WTC11 (cell line): ENCODE results near the gene LDLRAD2. TPM values are rescaled to one million over a fixed set of nuclear protein-coding genes. Genes with fewer than 3 reads are reported as not detected.

Experiments used
- ATAC-seq: fragments of 200-7000 bp; cut with Tn5 transposase; 2 replicates; pipeline ENCODE4 v1.10.0; 2021; ENCODE audit warnings: mild to moderate bottlenecking, moderate library complexity
- CTCF ChIA-PET: fragments of 300-600 bp; sonication (Branson Sonifier 250); formaldehyde crosslinking; loops from one replicate; lab custom pipeline; 2021; ENCODE audit warnings: antibody characterized with exemption; lab: Charles Lee
- POLR2A ChIA-PET: fragments of 350-600 bp; sonication (Branson Sonifier 250); formaldehyde crosslinking; loops from one replicate; lab custom pipeline; 2021; ENCODE audit warnings: antibody characterized with exemption; lab: Charles Lee
- DNase-seq: peaks from one replicate; pipeline ENCODE4 v3.0.0; 2021; ENCODE audit warnings: low spot score
- H3K27ac Mint-ChIP-seq: 2 replicates; pipeline ENCODE4 v1.8.0; 2021; ENCODE audit warnings: mixed read lengths
- H3K27me3 Mint-ChIP-seq: 2 replicates; pipeline ENCODE4 v1.8.0; 2021; ENCODE audit warnings: low read depth, mild to moderate bottlenecking, moderate library complexity, mixed read lengths
- H3K36me3 Mint-ChIP-seq: 2 replicates; pipeline ENCODE4 v1.8.0; 2021; ENCODE audit warnings: mixed read lengths
- H3K4me1 Mint-ChIP-seq: 2 replicates; pipeline ENCODE4 v1.8.0; 2022; ENCODE audit warnings: mixed read lengths
- H3K4me3 Mint-ChIP-seq: 2 replicates; pipeline ENCODE4 v1.8.0; 2021; ENCODE audit warnings: mild to moderate bottlenecking, moderate library complexity, mixed read lengths
- H3K9me3 Mint-ChIP-seq: 2 replicates; pipeline ENCODE4 v1.8.0; 2021; ENCODE audit warnings: mixed read lengths
- ATF1 ChIP-seq: sonication (generic); formaldehyde crosslinking; IDR thresholded peaks from 2 replicates; pipeline ENCODE4 v1.8.1; 2023; ENCODE audit warnings: mild to moderate bottlenecking, moderate library complexity, missing genetic modification reagents
- CREM ChIP-seq: sonication (generic); formaldehyde crosslinking; IDR thresholded peaks from 2 replicates; pipeline ENCODE4 v1.8.1; 2022; ENCODE audit warnings: mild to moderate bottlenecking, missing genetic modification reagents, moderate library complexity
- ELF4 ChIP-seq: sonication (generic); formaldehyde crosslinking; IDR thresholded peaks from 2 replicates; pipeline ENCODE4 v1.8.1; 2022; ENCODE audit warnings: low read depth, mild to moderate bottlenecking, moderate library complexity, missing genetic modification reagents
- EMX1 ChIP-seq: fragments of 250-450 bp; sonication (Bioruptor Pico); IDR thresholded peaks from 2 replicates; pipeline ENCODE4 v1.8.0; 2021; ENCODE audit warnings: mild to moderate bottlenecking
- FOXP1 ChIP-seq: sonication (generic); formaldehyde crosslinking; IDR thresholded peaks from 2 replicates; pipeline ENCODE4 v1.8.0; 2022; ENCODE audit warnings: missing genetic modification reagents, mild to moderate bottlenecking, moderate library complexity, borderline replicate concordance
- GTF2I ChIP-seq: fragments of 250-450 bp; sonication (Bioruptor Pico); conservative IDR thresholded peaks from 2 replicates; pipeline ENCODE4 v1.4.0; 2021; ENCODE audit warnings: mild to moderate bottlenecking
- HMGA2 ChIP-seq: fragments of 250-450 bp; sonication (Bioruptor Pico); IDR thresholded peaks from 2 replicates; pipeline ENCODE4 v1.4.0; 2021; ENCODE audit warnings: mild to moderate bottlenecking, moderate library complexity
- JUN ChIP-seq: sonication (generic); formaldehyde crosslinking; IDR thresholded peaks from 2 replicates; pipeline ENCODE4 v1.8.0; 2023; ENCODE audit warnings: mild to moderate bottlenecking, missing genetic modification reagents
- KAT7 ChIP-seq: sonication (generic); formaldehyde crosslinking; IDR thresholded peaks from 2 replicates; pipeline ENCODE4 v1.8.1; 2023; ENCODE audit warnings: missing genetic modification reagents, mild to moderate bottlenecking, borderline replicate concordance
- NFATC4 ChIP-seq: fragments of 250-450 bp; sonication (Bioruptor Pico); IDR thresholded peaks from 2 replicates; pipeline ENCODE4 v1.9.0; 2021; ENCODE audit warnings: mild to moderate bottlenecking
- NR2C2 ChIP-seq: sonication (generic); formaldehyde crosslinking; IDR thresholded peaks from 2 replicates; pipeline ENCODE4 v1.8.0; 2022; ENCODE audit warnings: mild to moderate bottlenecking, missing genetic modification reagents
- OVOL2 ChIP-seq: fragments of 250-450 bp; sonication (Bioruptor Pico); IDR thresholded peaks from 2 replicates; pipeline ENCODE4 v1.9.0; 2021; ENCODE audit warnings: mild to moderate bottlenecking, borderline replicate concordance
- SP1 ChIP-seq: sonication (generic); formaldehyde crosslinking; conservative IDR thresholded peaks from 2 replicates; pipeline ENCODE4 v1.8.1; 2022; ENCODE audit warnings: missing genetic modification reagents
- TEAD1 ChIP-seq: sonication (generic); formaldehyde crosslinking; IDR thresholded peaks from 2 replicates; pipeline ENCODE4 v1.8.0; 2022; ENCODE audit warnings: mild to moderate bottlenecking, missing genetic modification reagents
- ZNF232 ChIP-seq: sonication (generic); formaldehyde crosslinking; IDR thresholded peaks from 2 replicates; pipeline ENCODE4 v1.8.0; 2022; ENCODE audit warnings: mild to moderate bottlenecking, missing genetic modification reagents
- ZNF263 ChIP-seq: sonication (generic); formaldehyde crosslinking; IDR thresholded peaks from 2 replicates; pipeline ENCODE4 v1.8.1; 2022; ENCODE audit warnings: low read depth, mild to moderate bottlenecking, moderate library complexity, missing genetic modification reagents
- ZNF671 ChIP-seq: fragments of 250-450 bp; sonication (Bioruptor Pico); IDR thresholded peaks from 2 replicates; pipeline ENCODE4 v1.8.0; 2021; ENCODE audit warnings: mild to moderate bottlenecking
- total RNA-seq: library from RNA; stranded (reverse); gene quantifications from 3 replicates; pipeline ENCODE4 v1.2.3, GENCODE V29; 2021
- TF ChIP-seq, protein P1 (sequence below): sonication (generic); formaldehyde crosslinking; IDR thresholded peaks from 2 replicates; pipeline ENCODE4 v1.8.1; 2023; ENCODE audit warnings: mild to moderate bottlenecking, missing genetic modification reagents
- TF ChIP-seq, protein P2 (sequence below): fragments of 250-450 bp; sonication (Bioruptor Pico); IDR thresholded peaks from 2 replicates; pipeline ENCODE4 v2.1.2; 2022; ENCODE audit warnings: mild to moderate bottlenecking, moderate library complexity
- TF ChIP-seq, protein P3 (sequence below): sonication (generic); formaldehyde crosslinking; conservative IDR thresholded peaks from 2 replicates; pipeline ENCODE4 v1.8.1; 2022; ENCODE audit warnings: mild to moderate bottlenecking, missing genetic modification reagents
- TF ChIP-seq, protein P4 (sequence below): sonication (generic); formaldehyde crosslinking; IDR thresholded peaks from 2 replicates; pipeline ENCODE4 v1.8.0; 2022; ENCODE audit warnings: mild to moderate bottlenecking, missing genetic modification reagents
- TF ChIP-seq, protein P5 (sequence below): fragments of 200-600 bp; IDR thresholded peaks from 2 replicates; pipeline ENCODE4 v1.8.0; 2022; ENCODE audit warnings: antibody characterized with exemption

Gene LDLRAD2
- total RNA-seq, 1 experiment from 2014 or later = 0.63 TPM

DNA sequence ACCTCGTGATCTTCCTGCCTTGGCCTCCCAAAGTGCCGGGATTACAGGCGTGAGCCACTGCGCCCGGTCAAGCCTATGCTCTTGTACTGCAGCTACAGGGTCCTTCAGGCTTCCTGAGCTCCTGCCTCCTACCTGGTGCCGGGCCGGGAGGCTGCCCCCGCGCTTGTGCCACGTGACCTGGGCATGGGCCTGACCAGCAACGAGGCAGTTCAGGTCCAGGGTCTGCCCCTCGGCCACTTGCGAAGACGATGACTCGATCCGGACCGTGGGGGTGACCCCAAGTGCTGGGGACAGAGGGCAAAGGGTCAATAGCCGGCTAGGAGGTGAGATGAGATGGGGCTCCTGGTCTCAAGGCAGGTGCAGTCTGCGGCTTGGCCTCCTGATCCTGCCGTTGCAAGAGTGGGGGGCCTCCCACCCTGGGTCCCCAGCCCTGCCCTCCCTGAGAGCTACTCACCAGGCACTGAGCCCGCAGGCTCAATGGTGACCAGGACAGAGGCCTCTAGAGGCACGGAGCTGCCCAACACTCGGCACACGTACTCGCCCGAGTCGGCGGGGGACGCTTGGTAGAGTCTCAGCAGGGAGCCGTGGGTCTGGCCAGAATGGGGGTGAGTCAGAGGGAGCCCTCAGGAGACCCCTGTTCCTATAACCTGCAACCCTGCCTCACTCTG is 38.0 kb downstream of the LDLRAD2 start (continued):
- TF ChIP-seq, protein P1, sequence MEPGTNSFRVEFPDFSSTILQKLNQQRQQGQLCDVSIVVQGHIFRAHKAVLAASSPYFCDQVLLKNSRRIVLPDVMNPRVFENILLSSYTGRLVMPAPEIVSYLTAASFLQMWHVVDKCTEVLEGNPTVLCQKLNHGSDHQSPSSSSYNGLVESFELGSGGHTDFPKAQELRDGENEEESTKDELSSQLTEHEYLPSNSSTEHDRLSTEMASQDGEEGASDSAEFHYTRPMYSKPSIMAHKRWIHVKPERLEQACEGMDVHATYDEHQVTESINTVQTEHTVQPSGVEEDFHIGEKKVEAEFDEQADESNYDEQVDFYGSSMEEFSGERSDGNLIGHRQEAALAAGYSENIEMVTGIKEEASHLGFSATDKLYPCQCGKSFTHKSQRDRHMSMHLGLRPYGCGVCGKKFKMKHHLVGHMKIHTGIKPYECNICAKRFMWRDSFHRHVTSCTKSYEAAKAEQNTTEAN (CRISPR knock-in tag) = no peak
- TF ChIP-seq, all 79 proteins: peak for 0

DNA sequence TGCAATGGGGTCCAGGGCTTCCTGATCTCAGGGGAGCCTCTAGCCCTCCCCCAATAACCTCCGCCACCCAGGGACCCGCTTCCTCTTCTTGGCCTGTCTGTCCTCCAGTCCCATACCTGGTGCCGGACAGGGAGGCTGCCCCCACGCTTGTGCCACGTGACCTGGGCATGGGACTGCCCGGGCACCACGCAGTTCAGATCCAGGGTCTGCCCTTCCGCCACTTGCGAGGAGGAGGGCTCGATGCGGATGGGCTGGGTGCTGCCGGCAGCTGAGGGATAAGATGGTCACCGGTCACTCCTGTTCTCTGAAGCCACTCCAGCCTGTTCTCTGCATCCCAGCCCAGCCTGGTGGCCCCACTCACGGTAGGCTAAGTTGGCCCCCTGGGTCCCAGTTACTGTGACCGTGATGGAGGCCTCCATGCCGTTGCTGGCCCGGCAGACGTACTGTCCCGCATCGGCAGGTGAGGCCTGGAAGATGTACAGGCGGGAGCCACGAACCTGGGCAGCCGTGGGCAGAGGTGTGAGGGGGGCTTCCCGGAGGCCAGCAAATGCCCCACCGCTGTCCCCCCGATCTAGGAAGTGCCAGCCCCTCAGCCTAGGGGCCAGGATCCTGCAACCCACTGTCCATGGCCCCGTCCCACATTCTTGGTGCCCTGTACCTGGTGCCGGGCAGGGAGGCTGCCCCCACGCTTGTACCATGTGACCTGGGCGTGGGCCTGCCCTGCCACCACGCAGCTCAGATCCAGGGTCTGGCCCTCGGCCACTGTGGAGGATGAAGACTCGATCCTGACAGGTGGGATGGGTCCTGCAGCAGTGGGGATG is 39.6 kb downstream of the LDLRAD2 start:
- no peak overlapping the region for H3K27ac Mint-ChIP-seq
- ChIA-PET POLR2A (no interaction called here), CTCF (no interaction called here)
- peaks cover 33% of the 10 kb centered on the region for H3K36me3 Mint-ChIP-seq
- H3K9me3 Mint-ChIP-seq = no peaks in the 10 kb centered on the region
- DNase-seq (no peak), ATAC-seq (no peak)
- H3K4me1 Mint-ChIP-seq = no peaks in the 10 kb centered on the region
- H3K27me3 Mint-ChIP-seq = no peaks in the 10 kb centered on the region
- TF ChIP-seq HMGA2 (CRISPR knock-in tag) = no peak
- TF ChIP-seq ATF1 (CRISPR knock-in tag) = no peak
- TF ChIP-seq, protein P2, sequence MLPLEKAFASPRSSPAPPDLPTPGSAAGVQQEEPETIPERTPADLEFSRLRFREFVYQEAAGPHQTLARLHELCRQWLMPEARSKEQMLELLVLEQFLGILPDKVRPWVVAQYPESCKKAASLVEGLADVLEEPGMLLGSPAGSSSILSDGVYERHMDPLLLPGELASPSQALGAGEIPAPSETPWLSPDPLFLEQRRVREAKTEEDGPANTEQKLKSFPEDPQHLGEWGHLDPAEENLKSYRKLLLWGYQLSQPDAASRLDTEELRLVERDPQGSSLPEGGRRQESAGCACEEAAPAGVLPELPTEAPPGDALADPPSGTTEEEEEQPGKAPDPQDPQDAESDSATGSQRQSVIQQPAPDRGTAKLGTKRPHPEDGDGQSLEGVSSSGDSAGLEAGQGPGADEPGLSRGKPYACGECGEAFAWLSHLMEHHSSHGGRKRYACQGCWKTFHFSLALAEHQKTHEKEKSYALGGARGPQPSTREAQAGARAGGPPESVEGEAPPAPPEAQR = no peak
- TF ChIP-seq, protein P3, sequence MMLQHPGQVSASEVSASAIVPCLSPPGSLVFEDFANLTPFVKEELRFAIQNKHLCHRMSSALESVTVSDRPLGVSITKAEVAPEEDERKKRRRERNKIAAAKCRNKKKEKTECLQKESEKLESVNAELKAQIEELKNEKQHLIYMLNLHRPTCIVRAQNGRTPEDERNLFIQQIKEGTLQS (CRISPR knock-in tag) = no peak
- TF ChIP-seq FOXP1 (CRISPR knock-in tag) = 0 out of 2 replicates have a peak, but pooled peaks have one; percentile 34
- no peak for TF ChIP-seq KAT7 (CRISPR knock-in tag)
- TF ChIP-seq EMX1 (CRISPR knock-in tag) = no peak
- no peak for TF ChIP-seq JUN (CRISPR knock-in tag)
- H3K4me3 Mint-ChIP-seq = no peak overlapping the region

DNA sequence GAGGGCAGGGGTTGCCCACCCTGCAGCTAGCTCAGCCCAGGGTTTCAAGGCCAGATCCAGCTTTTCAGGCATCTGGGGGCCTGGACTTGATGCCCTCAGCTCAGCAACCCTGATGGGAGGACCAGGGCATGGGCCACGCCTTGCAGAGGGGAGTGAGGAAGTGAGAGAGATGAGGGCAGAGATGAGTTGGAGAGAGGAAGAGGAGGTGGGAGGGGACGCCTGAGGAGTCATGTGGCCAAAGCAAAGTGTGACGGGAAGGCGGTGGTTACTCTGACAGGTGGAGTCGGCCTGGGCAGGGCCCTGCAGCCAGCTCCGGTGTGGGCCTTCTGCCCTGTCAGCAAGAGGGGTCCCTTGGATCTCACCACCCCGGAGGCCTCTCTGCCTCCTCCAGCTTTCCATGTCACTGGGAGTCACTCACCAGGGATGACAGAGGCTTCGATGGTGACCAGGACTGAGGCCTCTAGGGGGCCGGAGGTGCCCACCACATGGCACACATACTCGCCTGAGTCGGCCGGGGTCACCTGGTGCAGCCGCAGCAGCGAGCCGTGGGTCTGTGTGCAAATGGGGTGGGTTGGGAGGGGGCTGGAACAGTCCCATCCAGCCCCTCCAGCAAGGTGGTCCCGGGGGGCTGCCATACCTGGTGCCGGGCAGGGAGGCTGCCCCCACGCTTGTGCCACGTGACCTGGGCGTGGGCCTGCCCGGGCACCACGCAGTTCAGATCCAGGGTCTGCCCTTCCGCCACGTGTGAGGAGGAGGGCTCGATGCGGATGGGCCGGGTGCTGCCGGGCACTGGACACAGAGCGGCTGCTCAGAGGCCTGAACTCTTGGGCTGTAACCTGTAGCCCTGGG is 40.4 kb downstream of the LDLRAD2 start:
- Mint-ChIP-seq H3K4me3 (no peak overlapping the region), H3K27me3 (no peaks in the 10 kb centered on the region), H3K27ac (no peak overlapping the region), H3K36me3 (peaks cover 32% of the 10 kb centered on the region), H3K4me1 (no peaks in the 10 kb centered on the region), H3K9me3 (no peaks in the 10 kb centered on the region)
- ChIA-PET CTCF (no interaction called here), POLR2A (no interaction called here)
- DNase-seq (no peak), ATAC-seq (no peak)
- no peak for TF ChIP-seq ZNF232 (CRISPR knock-in tag)
- TF ChIP-seq ZNF263 = no peak
- TF ChIP-seq NR2C2 (CRISPR knock-in tag) = no peak
- TF ChIP-seq ZNF671 (CRISPR knock-in tag) = no peak
- TF ChIP-seq, protein P4, sequence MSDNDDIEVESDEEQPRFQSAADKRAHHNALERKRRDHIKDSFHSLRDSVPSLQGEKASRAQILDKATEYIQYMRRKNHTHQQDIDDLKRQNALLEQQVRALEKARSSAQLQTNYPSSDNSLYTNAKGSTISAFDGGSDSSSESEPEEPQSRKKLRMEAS = no peak
- TF ChIP-seq SP1 (CRISPR knock-in tag) = no peak
- TF ChIP-seq NFATC4 (CRISPR knock-in tag) = no peak
- TF ChIP-seq OVOL2 (CRISPR knock-in tag) = no peak
- TF ChIP-seq GTF2I (CRISPR knock-in tag) = no peak
- TF ChIP-seq CREM (CRISPR knock-in tag) = no peak
- no peak for TF ChIP-seq ELF4 (CRISPR knock-in tag)
- TF ChIP-seq, protein P5, sequence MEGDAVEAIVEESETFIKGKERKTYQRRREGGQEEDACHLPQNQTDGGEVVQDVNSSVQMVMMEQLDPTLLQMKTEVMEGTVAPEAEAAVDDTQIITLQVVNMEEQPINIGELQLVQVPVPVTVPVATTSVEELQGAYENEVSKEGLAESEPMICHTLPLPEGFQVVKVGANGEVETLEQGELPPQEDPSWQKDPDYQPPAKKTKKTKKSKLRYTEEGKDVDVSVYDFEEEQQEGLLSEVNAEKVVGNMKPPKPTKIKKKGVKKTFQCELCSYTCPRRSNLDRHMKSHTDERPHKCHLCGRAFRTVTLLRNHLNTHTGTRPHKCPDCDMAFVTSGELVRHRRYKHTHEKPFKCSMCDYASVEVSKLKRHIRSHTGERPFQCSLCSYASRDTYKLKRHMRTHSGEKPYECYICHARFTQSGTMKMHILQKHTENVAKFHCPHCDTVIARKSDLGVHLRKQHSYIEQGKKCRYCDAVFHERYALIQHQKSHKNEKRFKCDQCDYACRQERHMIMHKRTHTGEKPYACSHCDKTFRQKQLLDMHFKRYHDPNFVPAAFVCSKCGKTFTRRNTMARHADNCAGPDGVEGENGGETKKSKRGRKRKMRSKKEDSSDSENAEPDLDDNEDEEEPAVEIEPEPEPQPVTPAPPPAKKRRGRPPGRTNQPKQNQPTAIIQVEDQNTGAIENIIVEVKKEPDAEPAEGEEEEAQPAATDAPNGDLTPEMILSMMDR = no peak
- TF ChIP-seq, protein P3 (CRISPR knock-in tag) = no peak
- TF ChIP-seq TEAD1 = no peak
